ENCODE data around the gene SLC36A4.

DNA sequence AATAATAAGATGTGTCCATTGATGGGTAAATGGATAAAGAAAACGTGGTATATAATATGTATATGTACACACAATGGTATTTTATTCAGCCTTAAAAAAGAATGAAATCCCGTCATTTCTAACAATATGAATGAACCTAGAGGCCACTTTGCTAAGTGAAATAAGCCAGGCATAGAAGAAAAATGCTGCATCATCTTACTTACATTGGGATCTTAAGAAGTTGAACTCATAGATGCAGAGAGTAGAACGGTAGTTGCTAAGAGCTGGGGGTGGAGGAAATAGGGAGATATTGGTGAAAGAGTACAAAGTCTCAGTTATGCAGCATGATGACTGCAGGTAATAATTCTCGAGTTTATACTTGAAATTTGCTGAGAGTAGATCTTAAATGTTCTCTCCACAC, 14.3 kb upstream of the SLC36A4 start:
- no peak for TF ChIP-seq POLR2A (IDR thresholded peaks at IDR 0.05; ENCODE audit: extremely low read depth, insufficient read length)
- TF ChIP-seq, protein P1, sequence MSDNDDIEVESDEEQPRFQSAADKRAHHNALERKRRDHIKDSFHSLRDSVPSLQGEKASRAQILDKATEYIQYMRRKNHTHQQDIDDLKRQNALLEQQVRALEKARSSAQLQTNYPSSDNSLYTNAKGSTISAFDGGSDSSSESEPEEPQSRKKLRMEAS (IDR thresholded peaks at IDR 0.05; ENCODE audit: low read depth, low read length) = no peak

Measured in NB4 (cell line).